OCI-LY3 (cell line): ENCODE results near the gene PRKAR1B.

Experiments used
- H2AFZ ChIP-seq: fragments of 200-600, 300-600 bp; shearing (Covaris generic); 2 replicates; pipeline ENCODE4 v1.6.0; 2014; ENCODE audit warnings: antibody characterized with exemption, low read depth, low read length
- H3K27ac ChIP-seq: fragments of 200-600, 300-600 bp; sonication (generic); 2 replicates; pipeline ENCODE4 v1.5.1; 2014; ENCODE audit warnings: mild to moderate bottlenecking, low read length, moderate library complexity, mixed read lengths
- H3K27me3 ChIP-seq: fragments of 200-600, 300-600 bp; sonication (generic); 2 replicates; pipeline ENCODE4 v1.6.1; 2014; ENCODE audit warnings: low read depth, low read length, mixed read lengths
- H3K36me3 ChIP-seq: fragments of 200-600, 300-600 bp; sonication (generic); replicated peaks from 2 replicates; pipeline ENCODE3; 2014; ENCODE audit warnings: low read depth, low read length, mixed read lengths
- H3K4me1 ChIP-seq: fragments of 300-600, 200-600 bp; sonication (generic); 2 replicates; pipeline ENCODE4 v1.6.1; 2014; ENCODE audit warnings: low read length, mixed read lengths
- H3K4me2 ChIP-seq: fragments of 200-600, 300-600 bp; sonication (generic); 2 replicates; pipeline ENCODE4 v1.6.1; 2014; ENCODE audit warnings: low read length, mixed read lengths
- H3K4me3 ChIP-seq: fragments of 300-600, 200-600 bp; sonication (generic); 2 replicates; pipeline ENCODE4 v1.5.1; 2014; ENCODE audit warnings: antibody characterized with exemption, mild to moderate bottlenecking, low read length, moderate library complexity
- H3K79me2 ChIP-seq: fragments of 300-600, 200-600 bp; shearing (Covaris generic); 2 replicates; pipeline ENCODE4 v1.6.1; 2014; ENCODE audit warnings: mild to moderate bottlenecking, low read length, mixed read lengths
- H3K9ac ChIP-seq: fragments of 300-600, 200-600 bp; shearing (Covaris generic); 2 replicates; pipeline ENCODE4 v1.6.0; 2014; ENCODE audit warnings: mild to moderate bottlenecking, low read length, moderate library complexity
- H3K9me3 ChIP-seq: fragments of 200-600, 300-600 bp; shearing (Covaris generic); 2 replicates; pipeline ENCODE4 v1.6.1; 2014; ENCODE audit warnings: low read length, mixed read lengths; ENCODE audit not compliant: insufficient read depth
- H4K20me1 ChIP-seq: fragments of 200-600, 300-600 bp; sonication (generic); 2 replicates; pipeline ENCODE4 v1.6.1; 2016; ENCODE audit warnings: low read length, mixed read lengths; ENCODE audit not compliant: insufficient read depth
- EZH2phosphoT487 ChIP-seq: fragments of 200-600 bp; shearing (Covaris generic); IDR thresholded peaks from 2 replicates; pipeline ENCODE4 v1.6.1; 2018; ENCODE audit warnings: antibody characterized with exemption, mixed run types, low read depth
- TF ChIP-seq, protein P1 (sequence below): fragments of 200-600, 300-600 bp; sonication (generic); IDR thresholded peaks from 2 replicates; pipeline ENCODE4 v1.5.1; 2014; ENCODE audit warnings: antibody characterized with exemption, low read length, low read depth

PRKAR1B gene

GRCh38 chr7:499853-500485, 227.1 kb downstream of the PRKAR1B start:
- no peak overlapping the region for H2AFZ ChIP-seq
- TF ChIP-seq EZH2phosphoT487: no peak
- TF ChIP-seq, protein P1, sequence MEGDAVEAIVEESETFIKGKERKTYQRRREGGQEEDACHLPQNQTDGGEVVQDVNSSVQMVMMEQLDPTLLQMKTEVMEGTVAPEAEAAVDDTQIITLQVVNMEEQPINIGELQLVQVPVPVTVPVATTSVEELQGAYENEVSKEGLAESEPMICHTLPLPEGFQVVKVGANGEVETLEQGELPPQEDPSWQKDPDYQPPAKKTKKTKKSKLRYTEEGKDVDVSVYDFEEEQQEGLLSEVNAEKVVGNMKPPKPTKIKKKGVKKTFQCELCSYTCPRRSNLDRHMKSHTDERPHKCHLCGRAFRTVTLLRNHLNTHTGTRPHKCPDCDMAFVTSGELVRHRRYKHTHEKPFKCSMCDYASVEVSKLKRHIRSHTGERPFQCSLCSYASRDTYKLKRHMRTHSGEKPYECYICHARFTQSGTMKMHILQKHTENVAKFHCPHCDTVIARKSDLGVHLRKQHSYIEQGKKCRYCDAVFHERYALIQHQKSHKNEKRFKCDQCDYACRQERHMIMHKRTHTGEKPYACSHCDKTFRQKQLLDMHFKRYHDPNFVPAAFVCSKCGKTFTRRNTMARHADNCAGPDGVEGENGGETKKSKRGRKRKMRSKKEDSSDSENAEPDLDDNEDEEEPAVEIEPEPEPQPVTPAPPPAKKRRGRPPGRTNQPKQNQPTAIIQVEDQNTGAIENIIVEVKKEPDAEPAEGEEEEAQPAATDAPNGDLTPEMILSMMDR: no peak
- H3K9ac ChIP-seq: no peak overlapping the region
- H3K36me3 ChIP-seq: no peaks in the 10 kb centered on the region
- H3K79me2 ChIP-seq: no peaks in the 10 kb centered on the region
- no peaks in the 10 kb centered on the region for H3K27me3 ChIP-seq
- H3K4me2 ChIP-seq: no peak overlapping the region
- no peak overlapping the region for H3K27ac ChIP-seq
- H3K4me1 ChIP-seq: no peaks in the 10 kb centered on the region
- no peaks in the 10 kb centered on the region for H3K9me3 ChIP-seq
- no peaks in the 10 kb centered on the region for H4K20me1 ChIP-seq
- no peak overlapping the region for H3K4me3 ChIP-seq
